HG03469 (cell line): ENCODE measurements around the gene RASGRF1.

Source experiments
- ATAC-seq: cut with Tn5 transposase; IDR thresholded peaks from one replicate; pipeline ENCODE4 v1.9.1; 2021; ENCODE audit warnings: mild to moderate bottlenecking, moderate library complexity, moderate number of reproducible peaks; ENCODE audit not compliant: unreplicated experiment

Gene RASGRF1

DNA sequence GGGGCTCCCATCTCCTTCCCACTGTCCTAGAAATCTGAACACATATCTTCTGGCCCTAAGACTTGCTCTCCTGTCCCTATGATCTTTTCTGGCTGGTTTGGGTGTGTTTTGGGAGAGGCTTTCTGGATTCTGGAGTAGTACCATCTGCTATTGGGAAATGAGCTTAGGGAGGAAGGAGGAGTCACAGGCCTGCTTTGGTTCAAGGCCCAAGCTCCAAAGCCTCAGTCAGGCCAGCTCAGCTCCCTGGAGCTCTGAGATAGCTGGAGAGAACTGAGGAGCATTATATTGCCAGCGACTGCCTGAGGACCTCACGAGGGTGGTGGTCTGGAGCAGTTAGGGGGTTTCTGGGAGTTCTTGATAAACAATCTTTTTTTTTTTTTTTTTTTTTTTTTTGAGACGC, 18.7 kb downstream of the RASGRF1 start:
- ATAC-seq, result no peak

DNA sequence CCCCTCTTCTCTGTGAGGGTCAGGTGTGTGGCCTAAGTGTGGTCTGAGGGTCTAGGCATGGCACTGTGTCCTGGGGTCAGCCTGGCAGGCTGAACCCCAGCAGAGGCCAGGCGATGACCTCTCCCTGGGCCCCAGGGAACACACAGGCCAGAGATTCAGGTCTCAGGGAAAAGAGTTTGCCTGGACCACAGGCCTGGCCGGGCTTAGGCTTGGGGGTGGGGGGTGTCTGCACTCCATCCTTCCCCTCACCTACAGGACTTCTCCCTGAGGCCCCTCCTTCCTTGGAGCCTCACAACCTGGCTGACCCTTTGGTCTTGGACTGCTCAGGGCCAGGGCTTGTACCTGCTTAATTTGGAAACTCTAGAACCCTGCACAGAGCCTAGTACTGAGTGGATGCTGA, 21.8 kb downstream of the RASGRF1 start:
- ATAC-seq, result no peak

- no peak for ATAC-seq
Measured at GRCh38 chr15:79067969-79068368, 22.6 kb downstream of the RASGRF1 start.

DNA sequence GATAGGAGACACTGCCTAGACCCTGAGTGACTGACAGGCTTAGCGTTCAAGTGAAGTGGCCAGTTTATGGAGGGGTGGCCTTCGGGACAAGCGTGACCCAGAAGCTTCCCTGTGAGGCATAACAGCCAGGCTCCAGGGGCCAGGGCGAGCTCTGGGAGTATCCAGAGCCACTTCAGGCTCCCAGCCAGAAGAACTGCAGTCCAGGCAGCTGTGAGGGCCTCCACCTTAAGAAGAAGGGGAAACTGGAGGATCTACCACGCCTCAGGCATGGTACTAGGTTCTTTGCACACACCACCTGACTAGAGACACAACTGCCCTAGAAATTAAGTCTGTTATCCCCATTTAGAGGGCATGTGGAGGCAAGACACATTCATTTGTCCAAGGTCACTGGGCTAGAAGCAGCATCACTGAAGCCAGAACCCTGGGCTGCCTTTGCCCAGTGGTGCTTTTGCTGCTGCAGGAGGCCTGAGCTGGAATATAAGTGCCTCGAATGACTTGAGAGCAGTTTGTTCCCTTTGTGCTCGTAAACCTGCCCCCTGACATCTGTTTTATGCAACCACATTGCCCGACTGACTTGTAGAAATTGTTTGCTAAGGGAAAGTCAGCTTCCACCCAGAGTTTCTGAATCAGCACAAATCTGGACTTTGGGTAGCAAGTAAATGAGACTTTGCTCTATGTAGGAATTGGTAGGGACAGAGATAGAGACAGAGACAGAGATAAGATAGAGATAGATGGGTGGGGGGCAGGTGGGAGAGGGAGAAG, 23.3 kb downstream of the RASGRF1 start:
- ATAC-seq, result no peak

GRCh38 chr15:79066391-79067071, 24.0 kb downstream of the RASGRF1 start:
- no peak for ATAC-seq

- ATAC-seq, result no peak
Measured at GRCh38 chr15:79065706-79066376, 24.7 kb downstream of the RASGRF1 start.

DNA sequence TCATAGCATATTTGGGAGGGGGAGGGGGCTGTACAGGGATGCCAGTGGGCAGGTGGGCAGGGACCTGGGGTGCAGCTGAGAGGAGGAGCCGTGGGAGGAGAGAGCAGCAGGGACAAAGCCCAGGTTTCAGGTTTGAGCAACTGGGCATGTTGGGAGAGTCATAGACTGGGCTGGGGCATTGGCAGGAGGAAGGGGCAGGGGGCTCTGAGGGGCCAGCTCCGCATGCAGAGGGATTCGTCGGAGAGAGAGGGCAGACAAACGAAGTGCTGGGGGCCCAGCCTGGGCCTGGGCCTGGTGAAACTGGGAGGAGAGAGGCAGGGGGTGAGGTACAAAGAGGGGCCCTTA, 25.2 kb downstream of the RASGRF1 start:
- ATAC-seq, result no peak

GRCh38 chr15:79064496-79064895, 26.1 kb downstream of the RASGRF1 start:
- ATAC-seq, result no peak

GRCh38 chr15:79060175-79060574, 30.4 kb downstream of the RASGRF1 start:
- no peak for ATAC-seq

- ATAC-seq, result no peak
Measured at GRCh38 chr15:79059081-79059572, 31.5 kb downstream of the RASGRF1 start.

DNA sequence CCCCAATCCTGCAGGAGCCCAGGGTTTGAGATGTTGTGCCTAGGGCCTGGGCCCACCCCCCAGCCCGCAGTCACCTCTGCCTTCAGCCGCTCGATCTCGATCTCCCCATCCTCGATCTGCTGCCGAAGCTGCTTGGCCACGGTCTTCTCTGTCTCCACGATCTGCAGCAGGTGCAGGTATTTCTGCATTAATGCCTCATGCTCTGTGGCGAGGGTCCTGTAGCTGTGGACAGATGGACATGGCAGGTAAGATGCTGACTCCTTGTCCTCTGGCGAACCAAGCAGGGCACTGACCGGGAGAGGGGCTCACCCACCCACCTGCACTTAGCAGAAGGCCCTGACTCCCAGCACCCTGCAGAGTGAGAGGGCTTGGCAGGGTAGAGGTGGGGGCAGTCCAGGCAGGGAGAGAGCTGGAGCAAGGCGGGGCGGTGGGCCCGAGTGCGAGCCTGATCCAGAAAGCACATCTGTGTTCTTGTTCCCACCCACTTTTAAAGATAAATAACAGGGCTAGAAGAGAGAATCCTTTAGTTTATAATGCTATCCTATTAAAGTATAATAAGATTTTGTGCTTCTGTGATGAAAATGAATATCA, 32.2 kb downstream of the RASGRF1 start:
- no peak for ATAC-seq

DNA sequence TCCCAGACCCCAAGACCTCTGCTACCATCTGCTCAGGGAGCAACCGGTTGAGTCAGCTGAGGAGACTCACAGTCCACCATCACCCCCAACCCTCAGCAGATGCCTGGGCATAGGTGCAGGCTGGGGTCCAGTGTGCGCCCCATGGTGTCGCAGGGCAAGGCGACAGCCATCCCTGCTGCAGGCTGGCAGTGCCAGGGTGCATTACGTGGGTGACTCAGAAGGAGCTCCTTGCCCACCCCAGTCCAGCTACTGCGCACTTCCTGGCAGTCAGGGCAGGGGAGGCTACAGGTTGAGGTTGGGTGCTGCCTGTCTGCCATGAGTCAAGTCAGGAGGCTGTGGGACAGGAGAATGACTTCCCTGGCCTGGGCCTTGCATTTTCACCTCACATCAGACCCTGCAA, 33.5 kb downstream of the RASGRF1 start:
- ATAC-seq, result no peak

- ATAC-seq, result no peak
Measured at GRCh38 chr15:79054350-79054749, 36.2 kb downstream of the RASGRF1 start.

DNA sequence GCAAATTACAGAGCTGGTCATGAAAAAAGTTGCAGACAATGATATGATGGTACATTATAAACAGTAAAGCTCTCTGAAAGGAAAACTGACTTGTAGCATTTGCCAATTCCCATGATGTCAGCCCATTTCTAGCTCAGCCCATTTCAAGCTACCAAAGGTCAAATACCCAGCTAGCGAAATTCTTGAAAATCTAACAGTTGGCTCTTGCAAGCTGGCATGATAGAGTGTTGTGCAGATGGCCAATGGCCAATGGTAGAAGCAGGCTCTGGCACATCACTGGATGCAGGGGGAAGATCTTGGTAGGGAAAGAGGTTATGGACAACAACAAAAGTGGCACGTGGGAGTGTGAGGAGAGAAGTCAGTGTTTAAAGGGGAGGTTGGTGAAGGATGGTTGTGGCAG, 36.7 kb downstream of the RASGRF1 start:
- ATAC-seq, result no peak

DNA sequence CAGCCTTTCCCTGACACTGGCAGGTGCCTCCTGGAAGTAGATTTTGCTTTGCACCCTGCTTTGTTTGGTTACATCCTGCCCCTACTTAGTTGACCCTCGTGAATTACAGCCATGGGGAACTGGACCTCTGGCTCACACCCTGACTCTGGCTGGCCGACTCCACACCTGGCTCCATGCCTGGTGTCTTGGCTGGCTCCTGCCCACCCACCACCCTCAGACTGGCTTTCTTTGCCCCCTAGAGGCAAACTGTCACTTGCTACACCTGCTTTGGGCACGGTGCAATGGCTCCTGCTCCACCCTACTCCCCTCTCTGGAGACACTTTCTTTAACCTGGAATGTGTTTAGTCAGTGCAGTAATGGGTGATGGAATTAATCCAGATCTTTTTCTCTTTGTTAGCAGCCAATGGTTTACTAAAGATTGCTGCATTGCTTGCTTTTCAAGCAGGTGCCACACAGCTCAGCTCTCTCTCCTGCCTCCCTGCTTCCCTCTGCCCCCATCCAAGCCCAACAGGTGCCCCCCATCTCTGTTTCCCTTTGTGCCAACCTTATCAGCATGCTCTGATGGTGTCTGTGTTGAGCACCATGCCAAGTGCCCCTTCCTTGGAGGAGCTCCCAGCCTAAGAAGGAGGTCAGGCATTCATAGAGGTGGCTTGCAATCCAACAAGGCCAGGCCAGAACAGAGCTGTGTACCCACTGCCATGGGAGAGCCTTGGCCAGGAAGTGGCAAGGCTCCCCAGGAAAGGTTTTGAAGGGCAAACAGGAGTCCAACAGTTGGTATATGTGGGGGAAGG, 38.4 kb downstream of the RASGRF1 start:
- no peak for ATAC-seq

DNA sequence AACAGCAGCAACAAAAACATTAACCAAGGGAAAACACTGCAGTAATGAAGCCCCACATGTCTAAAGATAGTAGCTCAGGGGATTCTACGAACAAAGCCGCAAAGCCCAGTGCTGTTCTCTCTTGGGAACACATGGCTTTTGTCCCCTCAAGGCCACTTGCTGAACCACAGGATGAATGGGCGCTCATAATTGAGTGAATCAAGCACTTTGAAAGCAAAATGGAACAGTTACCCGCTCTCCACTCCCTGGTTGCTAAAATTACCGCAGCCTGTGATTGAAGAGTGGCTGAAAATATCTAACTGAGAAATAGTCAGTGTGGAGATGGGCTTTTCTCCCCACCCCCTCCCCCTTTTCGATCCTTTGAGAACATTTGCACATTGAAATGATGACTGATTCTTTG, 39.6 kb downstream of the RASGRF1 start:
- no peak for ATAC-seq

- no peak for ATAC-seq
Measured at GRCh38 chr15:79050341-79050740, 40.2 kb downstream of the RASGRF1 start.

- ATAC-seq, result no peak
Measured at GRCh38 chr15:79049416-79049815, 41.2 kb downstream of the RASGRF1 start.

- ATAC-seq, result no peak
Measured at GRCh38 chr15:79047676-79048439, 42.7 kb downstream of the RASGRF1 start.
